ENCODE data around the gene ATL2.

ATL2 gene

DNA sequence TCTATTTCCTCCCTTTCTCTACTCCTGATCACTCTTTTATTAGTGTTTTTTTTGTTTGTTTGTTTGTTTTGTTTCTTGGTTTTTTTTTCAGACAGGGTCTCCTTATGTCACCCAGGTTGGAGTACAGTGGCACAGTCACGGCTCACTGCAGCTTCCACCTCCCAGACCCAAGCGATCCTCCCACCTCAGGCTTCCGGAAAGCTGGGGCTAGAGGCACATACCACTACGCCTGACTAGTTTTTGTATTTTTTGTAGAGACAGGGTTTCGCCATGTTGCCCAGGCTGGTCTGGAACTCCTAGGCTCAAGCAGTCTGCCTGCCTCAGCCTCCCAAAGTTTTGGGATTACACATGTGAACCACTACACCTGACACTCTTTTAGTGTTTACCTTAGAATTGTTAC lies 122.3 kb downstream of the ATL2 start:
- H3K36me3 Mint-ChIP-seq (ENCODE audit: low read depth): no peaks in the 10 kb centered on the region
- H3K9me3 Mint-ChIP-seq: no peaks in the 10 kb centered on the region

DNA sequence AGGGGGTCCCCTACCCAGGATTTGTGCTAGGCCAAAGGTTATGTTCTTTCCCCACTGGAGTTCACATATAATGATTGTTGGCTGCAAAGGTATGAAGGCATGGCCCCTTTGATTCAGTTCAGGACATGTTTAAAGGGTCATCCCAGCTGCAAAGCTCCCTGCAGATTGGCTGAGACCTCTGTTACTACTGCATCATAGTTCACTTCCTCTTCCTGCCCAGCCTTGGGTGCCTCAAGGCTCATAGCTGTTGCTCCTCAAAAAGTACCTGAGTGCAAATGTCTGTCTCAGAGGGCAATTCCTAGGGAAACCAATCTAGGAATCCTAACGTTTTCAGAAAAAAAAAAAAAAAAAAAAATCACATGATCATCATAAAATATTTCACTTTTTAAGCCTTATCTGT lies 125.1 kb downstream of the ATL2 start:
- Mint-ChIP-seq H3K4me3 (no peak overlapping the region), H3K9me3 (no peaks in the 10 kb centered on the region), H3K27me3 (ENCODE audit: low read depth) (no peaks in the 10 kb centered on the region), H3K36me3 (ENCODE audit: low read depth) (no peaks in the 10 kb centered on the region), H3K4me1 (peaks cover 25% of the 10 kb centered on the region), H3K27ac (peak overlapping the region in 1 of 3 experiments; percentile 2)
- TF ChIP-seq, protein P1, sequence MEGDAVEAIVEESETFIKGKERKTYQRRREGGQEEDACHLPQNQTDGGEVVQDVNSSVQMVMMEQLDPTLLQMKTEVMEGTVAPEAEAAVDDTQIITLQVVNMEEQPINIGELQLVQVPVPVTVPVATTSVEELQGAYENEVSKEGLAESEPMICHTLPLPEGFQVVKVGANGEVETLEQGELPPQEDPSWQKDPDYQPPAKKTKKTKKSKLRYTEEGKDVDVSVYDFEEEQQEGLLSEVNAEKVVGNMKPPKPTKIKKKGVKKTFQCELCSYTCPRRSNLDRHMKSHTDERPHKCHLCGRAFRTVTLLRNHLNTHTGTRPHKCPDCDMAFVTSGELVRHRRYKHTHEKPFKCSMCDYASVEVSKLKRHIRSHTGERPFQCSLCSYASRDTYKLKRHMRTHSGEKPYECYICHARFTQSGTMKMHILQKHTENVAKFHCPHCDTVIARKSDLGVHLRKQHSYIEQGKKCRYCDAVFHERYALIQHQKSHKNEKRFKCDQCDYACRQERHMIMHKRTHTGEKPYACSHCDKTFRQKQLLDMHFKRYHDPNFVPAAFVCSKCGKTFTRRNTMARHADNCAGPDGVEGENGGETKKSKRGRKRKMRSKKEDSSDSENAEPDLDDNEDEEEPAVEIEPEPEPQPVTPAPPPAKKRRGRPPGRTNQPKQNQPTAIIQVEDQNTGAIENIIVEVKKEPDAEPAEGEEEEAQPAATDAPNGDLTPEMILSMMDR (IDR thresholded peaks at IDR 0.05; ENCODE audit: unreplicated experiment in 3 of 3): no peak

More for the DNA sequence above, 122.3 kb downstream of the ATL2 start:
- H3K27me3 Mint-ChIP-seq (ENCODE audit: low read depth): no peaks in the 10 kb centered on the region
- TF ChIP-seq, protein P1 (IDR thresholded peaks at IDR 0.05; ENCODE audit: unreplicated experiment in 3 of 3): no peak
- H3K4me1 Mint-ChIP-seq: peaks cover 10% of the 10 kb centered on the region
- H3K4me3 Mint-ChIP-seq: no peak overlapping the region
- peak overlapping the region in 2 of 3 experiments; percentile 68 to 82 for H3K27ac Mint-ChIP-seq

DNA sequence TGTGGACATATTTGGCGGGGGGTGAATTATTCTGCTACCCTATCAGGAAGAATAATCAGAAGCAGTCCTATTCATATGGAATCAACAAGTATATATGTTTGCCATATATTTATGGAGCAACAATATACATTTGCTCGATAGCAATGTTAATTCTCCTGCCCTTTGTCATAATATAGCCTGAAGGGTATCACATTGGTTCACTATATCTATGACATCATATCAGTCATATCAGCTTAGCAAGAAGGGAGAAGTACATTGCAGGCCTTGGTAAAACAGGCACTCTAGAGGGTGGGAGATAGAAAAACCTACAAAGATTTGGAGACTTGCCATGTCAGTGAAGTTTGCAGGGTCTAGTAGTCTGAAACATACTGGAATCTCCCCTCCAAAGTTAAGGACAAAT lies 128.4 kb downstream of the ATL2 start:
- peak overlapping the region; percentile 73 to 96 (median 85) for H3K27ac Mint-ChIP-seq
- H3K9me3 Mint-ChIP-seq: no peaks in the 10 kb centered on the region
- TF ChIP-seq, protein P1 (IDR thresholded peaks at IDR 0.05; ENCODE audit: unreplicated experiment in 3 of 3): no peak
- no peaks in the 10 kb centered on the region for H3K27me3 Mint-ChIP-seq (ENCODE audit: low read depth)
- no peaks in the 10 kb centered on the region for H3K36me3 Mint-ChIP-seq (ENCODE audit: low read depth)
- H3K4me3 Mint-ChIP-seq: no peak overlapping the region
- H3K4me1 Mint-ChIP-seq: peaks cover 36% of the 10 kb centered on the region

DNA sequence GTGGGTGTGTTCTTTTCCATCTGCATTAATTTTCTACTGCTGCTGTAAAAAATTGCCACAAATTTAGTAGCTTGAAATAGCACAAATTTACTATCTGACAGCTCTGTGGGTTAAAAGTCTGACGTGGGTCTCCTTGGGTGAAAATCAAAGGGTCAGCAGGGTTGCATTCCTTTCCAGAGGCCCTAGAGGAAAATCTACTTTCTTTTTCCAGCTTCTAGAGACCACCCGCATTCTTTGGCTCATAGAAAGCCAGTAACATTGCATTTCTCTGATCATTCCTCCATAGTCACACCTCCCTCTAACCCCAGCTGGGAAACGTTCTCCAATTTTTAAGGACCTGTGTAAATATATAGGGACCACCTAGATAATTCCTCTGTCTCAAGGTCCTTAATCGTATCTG lies 128.8 kb downstream of the ATL2 start:
- H3K27ac Mint-ChIP-seq: peak overlapping the region; percentile 73 to 96 (median 85)
- TF ChIP-seq, protein P1 (IDR thresholded peaks at IDR 0.05; ENCODE audit: unreplicated experiment in 3 of 3): no peak
- H3K36me3 Mint-ChIP-seq (ENCODE audit: low read depth): no peaks in the 10 kb centered on the region
- no peaks in the 10 kb centered on the region for H3K9me3 Mint-ChIP-seq
- peaks cover 40% of the 10 kb centered on the region for H3K4me1 Mint-ChIP-seq
- no peaks in the 10 kb centered on the region for H3K27me3 Mint-ChIP-seq (ENCODE audit: low read depth)
- no peak overlapping the region for H3K4me3 Mint-ChIP-seq

DNA sequence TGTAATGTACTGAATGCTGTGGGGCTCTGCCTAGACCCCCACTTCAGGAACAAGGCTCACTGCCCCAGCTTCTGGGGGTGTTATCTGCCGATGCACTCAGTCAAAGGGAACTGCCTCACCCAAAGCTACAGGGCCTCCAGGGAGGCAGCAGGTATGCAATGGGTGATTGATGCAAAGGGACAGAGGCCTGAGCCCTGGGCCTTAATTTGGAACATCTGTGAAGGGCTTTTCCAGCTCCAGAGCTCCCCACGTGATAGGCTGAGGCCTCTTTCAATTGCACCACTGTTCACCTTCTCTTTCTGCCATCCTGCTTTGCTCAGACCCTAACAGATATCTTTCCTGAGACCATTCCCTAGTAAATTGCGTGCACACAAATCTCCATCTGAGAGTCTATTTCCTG lies 131.0 kb downstream of the ATL2 start:
- H3K4me3 Mint-ChIP-seq: no peak overlapping the region
- no peaks in the 10 kb centered on the region for H3K9me3 Mint-ChIP-seq
- no peaks in the 10 kb centered on the region for H3K27me3 Mint-ChIP-seq (ENCODE audit: low read depth)
- TF ChIP-seq, protein P1 (IDR thresholded peaks at IDR 0.05; ENCODE audit: unreplicated experiment in 3 of 3): no peak
- peak overlapping the region; percentile 37 to 80 (median 52) for H3K27ac Mint-ChIP-seq
- peaks cover 57% of the 10 kb centered on the region for H3K4me1 Mint-ChIP-seq
- no peaks in the 10 kb centered on the region for H3K36me3 Mint-ChIP-seq (ENCODE audit: low read depth)

DNA sequence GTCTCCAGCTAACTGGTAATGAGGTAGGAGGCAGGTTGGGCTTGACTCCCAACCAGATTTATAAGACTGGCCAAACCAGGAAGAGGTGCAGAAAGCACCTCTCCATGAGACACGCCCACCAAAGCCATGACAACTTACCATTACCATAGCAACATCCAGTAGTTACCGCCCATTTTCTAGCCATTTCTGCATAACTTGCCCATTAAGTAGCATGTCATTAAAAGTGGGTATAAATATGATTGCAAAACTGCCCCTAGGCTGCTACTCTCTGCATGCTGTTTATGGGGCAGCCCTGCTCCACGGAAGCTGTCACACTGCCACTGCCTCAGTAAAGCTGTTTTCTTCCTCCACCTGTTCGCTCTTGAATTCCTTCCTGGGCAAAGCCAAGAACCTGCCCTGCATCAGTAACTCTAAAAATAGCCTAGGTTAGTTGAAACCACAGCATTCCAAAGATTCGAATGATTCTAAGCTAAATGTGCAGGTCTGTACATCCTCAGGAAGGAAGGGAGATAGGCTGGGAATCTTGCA lies 131.9 kb downstream of the ATL2 start:
- TF ChIP-seq, protein P1 (IDR thresholded peaks at IDR 0.05; ENCODE audit: unreplicated experiment in 3 of 3): no peak
- Mint-ChIP-seq H3K4me3 (no peak overlapping the region), H3K9me3 (no peaks in the 10 kb centered on the region), H3K27ac (peak overlapping the region; percentile 15 to 80 (median 37)), H3K4me1 (peaks cover 63% of the 10 kb centered on the region), H3K36me3 (ENCODE audit: low read depth) (no peaks in the 10 kb centered on the region), H3K27me3 (ENCODE audit: low read depth) (peaks cover 2% of the 10 kb centered on the region)
